CD4-positive, alpha-beta memory T cell (primary cell): ENCODE measurements around the gene EPC2. TPM values are rescaled to one million over a fixed set of nuclear protein-coding genes. Genes with fewer than 3 reads are reported as not detected.

Experiments used
- CTCF ChIA-PET: fragments of 350-600 bp; sonication (Branson Sonifier 250); formaldehyde crosslinking; loops from one replicate; lab custom pipeline; 2021; ENCODE audit warnings: inconsistent platforms; ENCODE audit not compliant: partially characterized antibody; lab: Charles Lee
- POLR2A ChIA-PET: fragments of 350-600 bp; sonication (Branson Sonifier 250); formaldehyde crosslinking; loops from one replicate; lab custom pipeline; 2021; ENCODE audit not compliant: partially characterized antibody; lab: Charles Lee
- DNase-seq, 5 donors: peaks; one replicate each; pipeline versions ENCODE4 v3.0.0 to v3.0.0-alpha.2; 2020 to 2022; ENCODE audit warnings: mixed read lengths in 1 of 5
- H3K27ac ChIP-seq: one replicate; pipeline ENCODE4 v1.7.0; 2013; ENCODE audit warnings: low read depth, low read length
- H3K27me3 ChIP-seq: 2 replicates; pipeline ENCODE4 v1.7.0; 2013; ENCODE audit warnings: mild to moderate bottlenecking, low read length, moderate library complexity; ENCODE audit not compliant: insufficient read depth
- H3K36me3 ChIP-seq: 2 replicates; pipeline ENCODE4 v1.7.0; 2013; ENCODE audit warnings: mild to moderate bottlenecking, low read length, moderate library complexity; ENCODE audit not compliant: insufficient read depth
- H3K4me1 ChIP-seq: 2 replicates; pipeline ENCODE4 v1.7.0; 2013; ENCODE audit warnings: mild to moderate bottlenecking, low read length, moderate library complexity; ENCODE audit not compliant: insufficient read depth
- H3K4me3 ChIP-seq, 2 donors: one replicate each; pipeline ENCODE4 v1.7.0; 2013; ENCODE audit warnings: low read length in 2 of 2, mild to moderate bottlenecking in 1 of 2
- H3K9me3 ChIP-seq, 2 donors: one replicate each; pipeline ENCODE4 v1.7.0; 2013; ENCODE audit warnings: low read length in 2 of 2, control low read depth in 1 of 2; ENCODE audit not compliant: control insufficient read depth in 1 of 2
- H3K27ac Mint-ChIP-seq, 7 donors: one replicate each; pipeline ENCODE4 v1.8.0; 2020 to 2021; ENCODE audit warnings: mixed read lengths in 7 of 7, mild to moderate bottlenecking in 6 of 7, inconsistent platforms in 3 of 7, moderate library complexity in 3 of 7
- H3K27me3 Mint-ChIP-seq, 2 donors: one replicate each; pipeline ENCODE4 v1.8.0; 2020 to 2021; ENCODE audit warnings: mixed read lengths in 2 of 2
- H3K36me3 Mint-ChIP-seq, 2 donors: one replicate each; pipeline ENCODE4 v1.8.0; 2020 to 2021; ENCODE audit warnings: mixed read lengths in 2 of 2, inconsistent platforms in 1 of 2, mild to moderate bottlenecking in 1 of 2
- H3K4me1 Mint-ChIP-seq, 4 donors: one replicate each; pipeline ENCODE4 v1.8.0; 2020 to 2021; ENCODE audit warnings: mixed read lengths in 4 of 4, mild to moderate bottlenecking in 1 of 4
- H3K4me3 Mint-ChIP-seq, 8 donors: one replicate each; pipeline ENCODE4 v1.8.0; 2020 to 2021; ENCODE audit warnings: mixed read lengths in 8 of 8, mild to moderate bottlenecking in 7 of 8, moderate library complexity in 6 of 8, inconsistent platforms in 3 of 8
- H3K9me3 Mint-ChIP-seq, 8 donors: one replicate each; pipeline ENCODE4 v1.8.0; 2020 to 2021; ENCODE audit warnings: mixed read lengths in 8 of 8, mild to moderate bottlenecking in 5 of 8, inconsistent platforms in 3 of 8, moderate library complexity in 1 of 8
- intact Hi-C: fragments of 100-400 bp; cut with micrococcal nuclease; formaldehyde crosslinking; loops from one replicate; pipeline ENCODE4 v1.15.1; 2023
- polyA plus RNA-seq, 2 donors: library from polyadenylated mRNA; unstranded; fragments of 300-500 nt; fragmentation: Illumina TruSeq; gene quantifications; one replicate each; pipeline ENCODE4 v1.2.3, GENCODE V29; 2021
- total RNA-seq, 2 experiments: library from RNA; stranded (reverse); gene quantifications; one replicate each; pipeline ENCODE4 v1.2.3, GENCODE V29; 2021

The EPC2 gene
- total and polyA plus RNA-seq, 4 experiments from 2014 or later = 1.4 to 77.9 (median 37.3) TPM

DNA sequence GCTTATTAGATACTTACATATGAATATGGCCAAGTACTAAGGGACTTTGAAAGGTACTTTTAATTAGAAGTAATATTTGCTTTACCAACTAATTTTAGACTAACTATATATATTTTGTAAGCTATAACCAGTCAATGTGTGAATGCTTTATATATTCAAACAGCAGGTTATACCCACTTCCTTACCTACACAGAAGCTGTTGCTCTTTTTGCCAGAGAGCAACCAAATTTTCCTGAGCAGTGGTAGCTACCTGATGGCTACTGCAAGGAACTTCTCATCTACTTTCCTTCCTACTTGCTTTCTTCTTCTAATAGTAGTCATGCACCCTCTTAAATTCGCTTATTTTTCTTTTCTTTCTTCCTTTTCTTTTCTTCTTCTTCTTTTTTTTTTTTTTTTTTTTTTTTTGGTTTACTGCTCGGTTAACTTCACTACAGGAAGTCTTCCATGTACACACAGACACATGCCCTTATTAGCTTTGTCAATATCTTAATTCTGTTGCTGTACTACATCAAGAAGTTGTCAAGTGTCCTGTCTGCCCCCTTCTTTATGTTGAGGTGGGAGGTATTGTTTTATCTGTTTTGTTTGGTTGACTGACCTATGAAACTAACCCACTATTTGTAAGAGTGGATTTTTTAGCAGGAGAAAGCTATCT lies 95.0 kb downstream of the EPC2 start:
- Mint-ChIP-seq H3K27ac (peak overlapping the region in 2 of 7 donors; percentile 2 to 85), H3K36me3 (peaks cover 7 to 11% of the 10 kb centered on the region in 2 donors), H3K9me3 (no peaks in the 10 kb centered on the region), H3K27me3 (no peaks in the 10 kb centered on the region), H3K4me1 (peaks cover 37 to 63% (median 53%) of the 10 kb centered on the region in 4 donors), H3K4me3 (peak overlapping the region in 2 of 8 donors; percentile 53 to 65)
- no peaks in the 10 kb centered on the region for H3K9me3 ChIP-seq
- peaks cover 57% of the 10 kb centered on the region for H3K4me1 ChIP-seq
- ChIA-PET POLR2A (interaction anchor here (1.1 to 1.3 kb wide), 2 partner anchors 21 to 94 kb away, joined by 3 read pairs; no protein-coding TSS in a partner anchor), CTCF (interaction anchor here (0.7 kb wide), 1 partner anchor 41 kb away, joined by 5 read pairs; no protein-coding TSS in a partner anchor)
- H3K4me3 ChIP-seq = no peak overlapping the region
- DNase-seq = no peak
- H3K36me3 ChIP-seq = no peaks in the 10 kb centered on the region
- no peaks in the 10 kb centered on the region for H3K27me3 ChIP-seq
- no peak overlapping the region for H3K27ac ChIP-seq
- intact Hi-C loops = loop anchor here (5.0 kb wide), 1 partner anchor 82 kb away; no protein-coding TSS in a partner anchor

DNA sequence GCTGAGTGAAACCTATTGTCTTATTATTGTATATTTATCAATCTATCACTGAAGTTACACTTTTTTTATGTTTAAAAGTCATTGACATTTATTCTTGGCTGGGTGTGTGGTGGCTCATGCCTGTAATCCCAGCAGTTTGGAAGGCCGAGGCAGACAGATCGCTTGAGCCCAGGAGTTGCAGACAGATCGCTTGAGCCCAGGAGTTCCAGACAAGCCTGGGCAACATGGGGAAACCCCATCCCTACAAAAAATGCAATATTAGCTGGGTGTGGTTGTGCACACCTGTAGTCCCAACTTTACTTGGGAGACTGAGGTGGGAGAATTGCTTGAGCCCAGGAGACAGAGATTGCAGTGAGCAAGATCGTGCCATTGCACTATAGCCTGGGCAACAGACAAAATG lies 97.8 kb downstream of the EPC2 start:
- Mint-ChIP-seq H3K27me3 (no peaks in the 10 kb centered on the region), H3K36me3 (peaks cover 23 to 29% of the 10 kb centered on the region in 2 donors), H3K9me3 (peaks cover 0 to 1% (median 0%) of the 10 kb centered on the region in 8 donors), H3K27ac (no peak overlapping the region), H3K4me3 (peak overlapping the region in 1 of 8 donors; percentile 26), H3K4me1 (peaks cover 49 to 74% (median 63%) of the 10 kb centered on the region in 4 donors)
- CTCF ChIA-PET = no interaction called here
- Histone ChIP-seq H3K36me3 (no peaks in the 10 kb centered on the region), H3K27ac (no peak overlapping the region), H3K4me3 (no peak overlapping the region), H3K9me3 (no peaks in the 10 kb centered on the region), H3K4me1 (peaks cover 58% of the 10 kb centered on the region), H3K27me3 (no peaks in the 10 kb centered on the region)
- no peak for DNase-seq
- POLR2A ChIA-PET = interaction anchor here (0.9 to 1.2 kb wide), 2 partner anchors 96 to 97 kb away, joined by 4 to 5 read pairs; no protein-coding TSS in a partner anchor
- intact Hi-C loops = no loop called here

DNA sequence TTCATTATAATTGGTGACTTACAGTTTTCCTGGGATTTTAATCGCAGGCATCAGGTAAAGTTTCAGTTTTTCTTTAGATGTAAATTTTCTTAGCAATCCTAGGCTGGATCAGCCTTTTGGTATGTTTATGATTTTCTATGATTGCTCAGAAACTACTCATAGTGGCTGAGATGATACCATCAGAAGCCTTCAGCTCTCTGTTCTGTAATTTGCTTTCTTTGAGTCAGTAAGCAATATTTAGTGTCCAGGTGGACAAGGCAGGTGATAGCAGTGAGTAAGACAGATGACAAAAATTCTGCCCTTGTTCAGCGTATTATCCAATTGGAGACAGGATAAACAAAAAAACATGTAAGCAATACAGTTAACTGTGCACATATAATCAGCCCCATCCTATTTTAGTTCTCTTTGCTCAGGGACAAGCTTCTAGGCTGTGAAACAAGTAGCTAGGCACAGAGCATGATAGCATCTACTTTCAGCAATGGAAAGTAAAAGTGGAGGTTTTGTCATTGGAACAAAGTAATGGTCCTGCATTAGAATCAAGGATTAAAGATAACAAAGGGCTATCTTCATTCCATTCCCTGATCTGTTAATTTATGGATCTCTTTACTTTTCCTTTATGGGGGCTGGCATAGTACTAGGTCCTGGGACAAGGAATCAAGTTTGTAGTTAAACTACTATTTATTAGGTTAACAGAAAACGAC lies 100.8 kb downstream of the EPC2 start:
- intact Hi-C loops = no loop called here
- Mint-ChIP-seq H3K27ac (no peak overlapping the region), H3K36me3 (peaks cover 37 to 44% of the 10 kb centered on the region in 2 donors), H3K27me3 (no peaks in the 10 kb centered on the region), H3K9me3 (peaks cover 0 to 1% (median 0%) of the 10 kb centered on the region in 8 donors), H3K4me1 (peaks cover 42 to 60% (median 50%) of the 10 kb centered on the region in 4 donors), H3K4me3 (no peak overlapping the region)
- Histone ChIP-seq H3K4me1 (peaks cover 32% of the 10 kb centered on the region), H3K27me3 (no peaks in the 10 kb centered on the region), H3K9me3 (no peaks in the 10 kb centered on the region), H3K27ac (no peak overlapping the region), H3K4me3 (no peak overlapping the region), H3K36me3 (no peaks in the 10 kb centered on the region)
- CTCF ChIA-PET = no interaction called here
- POLR2A ChIA-PET = no interaction called here
- no peak for DNase-seq

DNA sequence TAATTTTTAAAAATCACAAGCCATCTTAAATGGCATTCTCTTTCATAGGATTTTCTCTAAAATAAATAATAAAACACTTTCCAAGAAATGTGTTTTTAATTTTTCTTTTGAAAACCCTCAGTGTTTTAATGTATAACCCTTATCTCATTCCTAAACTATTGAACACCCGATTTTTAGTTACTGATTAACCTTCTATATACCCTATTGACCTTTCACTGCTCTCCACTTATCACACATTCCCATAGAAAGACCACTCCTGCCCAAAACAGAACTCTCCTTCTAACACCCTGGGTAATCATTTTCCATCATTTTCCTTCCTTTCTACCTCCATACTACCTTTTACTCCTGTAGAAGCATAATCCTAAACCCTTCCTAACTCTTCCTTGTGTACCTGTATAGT lies 102.4 kb downstream of the EPC2 start:
- H3K9me3 ChIP-seq = no peaks in the 10 kb centered on the region
- H3K27me3 ChIP-seq = no peaks in the 10 kb centered on the region
- ChIA-PET CTCF (interaction anchor here (0.5 kb wide), 1 partner anchor 1190 kb away, joined by 3 read pairs; no protein-coding TSS in a partner anchor), POLR2A (no interaction called here)
- intact Hi-C loops = no loop called here
- DNase-seq = no peak
- H3K27ac ChIP-seq = no peak overlapping the region
- H3K4me1 ChIP-seq = peaks cover 21% of the 10 kb centered on the region
- H3K4me3 Mint-ChIP-seq = no peak overlapping the region
- peaks cover 0 to 1% (median 0%) of the 10 kb centered on the region in 8 donors for H3K9me3 Mint-ChIP-seq
- H3K27ac Mint-ChIP-seq = peak overlapping the region in 1 of 7 donors; percentile 51
- no peak overlapping the region for H3K4me3 ChIP-seq
- H3K36me3 Mint-ChIP-seq = peaks cover 43 to 47% of the 10 kb centered on the region in 2 donors
- H3K36me3 ChIP-seq = no peaks in the 10 kb centered on the region
- no peaks in the 10 kb centered on the region for H3K27me3 Mint-ChIP-seq
- peaks cover 36 to 53% (median 44%) of the 10 kb centered on the region in 4 donors for H3K4me1 Mint-ChIP-seq

DNA sequence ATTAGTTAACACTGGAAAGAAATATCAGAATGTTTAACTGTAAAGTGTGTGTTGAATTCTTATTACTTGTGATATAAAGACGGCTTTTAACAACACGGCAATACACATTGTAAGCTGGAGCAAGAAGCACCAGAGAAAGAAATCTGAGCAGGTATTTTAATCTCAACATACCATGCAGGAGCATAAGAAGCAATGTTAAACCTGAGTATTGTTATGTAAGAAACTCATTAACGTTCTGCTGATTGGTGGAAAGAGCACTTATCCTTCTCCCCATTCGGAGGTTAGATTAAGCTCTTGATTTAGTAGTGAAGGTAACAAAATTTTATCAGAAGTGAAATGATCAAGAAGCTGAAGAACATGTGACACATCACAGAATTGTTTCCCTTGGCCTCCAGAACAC lies 107.4 kb downstream of the EPC2 start:
- Mint-ChIP-seq H3K27me3 (no peaks in the 10 kb centered on the region), H3K9me3 (no peaks in the 10 kb centered on the region), H3K36me3 (peaks cover 47 to 53% of the 10 kb centered on the region in 2 donors), H3K4me3 (no peak overlapping the region), H3K4me1 (peaks cover 23 to 38% (median 30%) of the 10 kb centered on the region in 4 donors), H3K27ac (no peak overlapping the region)
- CTCF ChIA-PET = no interaction called here
- Histone ChIP-seq H3K4me3 (no peak overlapping the region), H3K27me3 (no peaks in the 10 kb centered on the region), H3K27ac (no peak overlapping the region), H3K36me3 (peaks cover 8% of the 10 kb centered on the region), H3K4me1 (no peaks in the 10 kb centered on the region), H3K9me3 (no peaks in the 10 kb centered on the region)
- intact Hi-C loops = no loop called here
- no peak for DNase-seq
- POLR2A ChIA-PET = interaction anchor here (1.1 kb wide), 1 partner anchor 106 kb away, joined by 3 read pairs; no protein-coding TSS in a partner anchor

DNA sequence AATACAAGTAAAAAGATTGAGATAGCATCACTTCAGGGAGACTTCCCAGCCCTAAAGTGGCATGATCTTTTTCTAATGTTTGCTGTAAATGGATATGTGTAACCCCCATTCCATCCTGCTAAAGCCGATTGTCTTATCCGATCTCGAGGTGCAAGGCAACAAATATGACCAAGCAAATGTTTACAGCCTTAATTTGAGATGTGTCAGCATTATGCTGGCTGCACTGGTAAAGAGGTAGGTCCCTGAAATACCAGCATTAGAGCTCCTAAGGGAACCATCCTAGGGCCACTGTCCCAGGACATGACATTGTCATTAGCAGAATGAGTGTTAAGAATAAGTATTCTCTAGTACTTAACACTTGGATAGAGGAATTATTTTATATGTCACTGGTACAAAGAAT lies 108.4 kb downstream of the EPC2 start:
- Mint-ChIP-seq H3K27ac (no peak overlapping the region), H3K27me3 (no peaks in the 10 kb centered on the region), H3K36me3 (peaks cover 37 to 45% of the 10 kb centered on the region in 2 donors), H3K9me3 (no peaks in the 10 kb centered on the region), H3K4me1 (peaks cover 13 to 29% (median 21%) of the 10 kb centered on the region in 4 donors), H3K4me3 (no peak overlapping the region)
- no peaks in the 10 kb centered on the region for H3K9me3 ChIP-seq
- CTCF ChIA-PET = no interaction called here
- no peaks in the 10 kb centered on the region for H3K27me3 ChIP-seq
- no peak for DNase-seq
- no peak overlapping the region for H3K27ac ChIP-seq
- H3K4me3 ChIP-seq = no peak overlapping the region
- intact Hi-C loops = no loop called here
- H3K4me1 ChIP-seq = no peaks in the 10 kb centered on the region
- H3K36me3 ChIP-seq = peaks cover 8% of the 10 kb centered on the region
- POLR2A ChIA-PET = interaction anchor here (1.1 kb wide), 1 partner anchor 107 kb away, joined by 3 read pairs; no protein-coding TSS in a partner anchor

DNA sequence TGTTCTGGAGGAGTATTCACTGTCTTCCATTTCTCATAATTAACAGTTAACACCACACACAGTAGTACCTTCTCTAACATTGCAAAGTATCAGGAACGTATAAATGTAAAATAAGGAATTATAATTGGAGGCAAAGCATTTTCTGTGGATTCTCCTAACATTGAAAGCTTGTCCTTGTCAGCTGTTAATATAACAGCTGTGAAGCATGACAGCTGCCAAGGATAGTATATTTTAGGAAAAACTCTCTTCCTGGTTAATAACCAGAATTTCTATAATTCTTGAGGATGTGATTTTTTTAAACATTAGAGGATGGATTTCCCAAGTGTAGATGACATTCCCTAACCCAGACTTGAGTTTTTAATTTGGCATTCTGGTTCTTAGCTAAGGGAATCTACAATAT lies 110.3 kb downstream of the EPC2 start:
- DNase-seq = no peak
- intact Hi-C loops = no loop called here
- H3K36me3 Mint-ChIP-seq = peaks cover 36 to 42% of the 10 kb centered on the region in 2 donors
- H3K4me3 Mint-ChIP-seq = no peak overlapping the region
- no peaks in the 10 kb centered on the region for H3K9me3 Mint-ChIP-seq
- H3K27me3 ChIP-seq = no peaks in the 10 kb centered on the region
- no peak overlapping the region for H3K27ac ChIP-seq
- no peak overlapping the region for H3K4me3 ChIP-seq
- peaks cover 15 to 35% (median 23%) of the 10 kb centered on the region in 4 donors for H3K4me1 Mint-ChIP-seq
- no peaks in the 10 kb centered on the region for H3K27me3 Mint-ChIP-seq
- peak overlapping the region in 1 of 7 donors; percentile 20 for H3K27ac Mint-ChIP-seq
- CTCF ChIA-PET = no interaction called here
- POLR2A ChIA-PET = no interaction called here
- H3K36me3 ChIP-seq = peaks cover 8% of the 10 kb centered on the region
- H3K4me1 ChIP-seq = no peaks in the 10 kb centered on the region
- no peaks in the 10 kb centered on the region for H3K9me3 ChIP-seq
